Measurements from ENCODE around the gene ANO1.

GRCh38 chr11:70117567-70118145 is 39.5 kb downstream of the ANO1 start:
- TF ChIP-seq, protein P1, sequence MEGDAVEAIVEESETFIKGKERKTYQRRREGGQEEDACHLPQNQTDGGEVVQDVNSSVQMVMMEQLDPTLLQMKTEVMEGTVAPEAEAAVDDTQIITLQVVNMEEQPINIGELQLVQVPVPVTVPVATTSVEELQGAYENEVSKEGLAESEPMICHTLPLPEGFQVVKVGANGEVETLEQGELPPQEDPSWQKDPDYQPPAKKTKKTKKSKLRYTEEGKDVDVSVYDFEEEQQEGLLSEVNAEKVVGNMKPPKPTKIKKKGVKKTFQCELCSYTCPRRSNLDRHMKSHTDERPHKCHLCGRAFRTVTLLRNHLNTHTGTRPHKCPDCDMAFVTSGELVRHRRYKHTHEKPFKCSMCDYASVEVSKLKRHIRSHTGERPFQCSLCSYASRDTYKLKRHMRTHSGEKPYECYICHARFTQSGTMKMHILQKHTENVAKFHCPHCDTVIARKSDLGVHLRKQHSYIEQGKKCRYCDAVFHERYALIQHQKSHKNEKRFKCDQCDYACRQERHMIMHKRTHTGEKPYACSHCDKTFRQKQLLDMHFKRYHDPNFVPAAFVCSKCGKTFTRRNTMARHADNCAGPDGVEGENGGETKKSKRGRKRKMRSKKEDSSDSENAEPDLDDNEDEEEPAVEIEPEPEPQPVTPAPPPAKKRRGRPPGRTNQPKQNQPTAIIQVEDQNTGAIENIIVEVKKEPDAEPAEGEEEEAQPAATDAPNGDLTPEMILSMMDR (IDR thresholded peaks at IDR 0.05; ENCODE audit: insufficient read depth, low read depth, low read length) = no peak
- no peak for TF ChIP-seq EZH2 (IDR thresholded peaks at IDR 0.05; ENCODE audit: insufficient read depth, low read length)
